Stimulated activated naive CD4-positive, alpha-beta T cell treated with Interleukin-2 at 50 U/mL for 16 hours (primary cell): Measurements from ENCODE around the gene MANBA.
"Not testable (repeated sequence)": the region's sequence is repeated elsewhere in the genome, so short reads cannot be mapped to it uniquely, and the experiment has no call there.

Source experiments
- DNase-seq: peaks from one replicate; lab custom pipeline; 2025; lab: John Stamatoyannopoulos, UW

The MANBA gene

DNA sequence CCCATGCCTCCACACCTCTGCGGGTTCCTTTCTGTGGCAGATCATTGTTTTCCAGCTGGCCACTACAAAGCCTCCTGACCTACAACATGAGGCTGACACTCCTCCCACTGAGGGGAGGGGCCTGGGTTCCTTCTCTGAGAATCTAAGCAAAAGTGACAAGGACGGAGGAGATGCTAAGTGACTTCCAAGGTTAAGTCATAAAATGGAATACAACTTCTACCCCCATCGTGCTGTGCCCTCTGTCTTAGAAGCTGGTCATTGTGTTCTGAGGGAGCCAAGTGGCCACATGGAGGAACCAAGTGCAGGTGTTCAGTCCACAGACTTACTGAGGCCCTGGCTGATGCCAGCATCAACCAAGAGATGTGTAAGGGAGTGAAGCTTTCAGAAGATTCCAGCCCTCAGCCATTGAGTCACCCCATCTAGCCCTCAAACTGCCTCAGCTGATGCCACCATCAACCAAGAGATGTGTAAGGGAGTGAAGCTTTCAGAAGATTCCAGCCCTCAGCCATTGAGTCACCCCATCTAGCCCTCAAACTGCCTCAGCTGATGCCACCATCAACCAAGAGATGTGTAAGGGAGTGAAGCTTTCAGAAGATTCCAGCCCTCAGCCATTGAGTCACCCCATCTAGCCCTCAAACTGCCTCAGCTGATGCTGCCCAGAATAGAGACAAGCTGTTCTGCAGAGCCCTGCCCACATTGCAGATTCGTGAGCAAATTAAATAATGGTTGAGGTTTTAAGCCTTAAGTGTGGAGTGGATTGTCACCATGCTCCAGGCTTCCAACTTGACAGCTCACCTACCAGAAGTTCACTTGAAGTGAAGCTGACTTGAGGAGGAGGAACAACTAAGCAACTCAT lies 140.8 kb downstream of the MANBA start:
- not testable (repeated sequence) for DNase-seq

DNA sequence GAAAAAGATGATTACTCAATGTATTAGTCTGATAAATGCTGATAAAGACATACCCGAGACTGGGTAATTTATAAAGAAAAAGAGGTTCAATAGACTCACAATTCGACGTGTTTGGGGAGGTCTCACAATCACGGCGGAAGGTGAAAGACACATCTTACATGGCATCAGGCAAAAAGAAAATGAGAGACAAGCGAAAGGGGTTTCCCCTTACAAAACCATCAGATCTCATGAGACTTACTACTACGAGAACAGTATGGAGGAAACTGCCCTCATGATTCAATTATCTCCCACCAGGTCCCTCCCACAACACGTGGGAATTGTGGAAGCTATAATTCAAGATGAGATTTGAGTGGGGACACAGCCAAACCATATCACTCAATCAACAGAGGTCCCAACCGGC lies 141.7 kb downstream of the MANBA start:
- DNase-seq = not testable (repeated sequence)

DNA sequence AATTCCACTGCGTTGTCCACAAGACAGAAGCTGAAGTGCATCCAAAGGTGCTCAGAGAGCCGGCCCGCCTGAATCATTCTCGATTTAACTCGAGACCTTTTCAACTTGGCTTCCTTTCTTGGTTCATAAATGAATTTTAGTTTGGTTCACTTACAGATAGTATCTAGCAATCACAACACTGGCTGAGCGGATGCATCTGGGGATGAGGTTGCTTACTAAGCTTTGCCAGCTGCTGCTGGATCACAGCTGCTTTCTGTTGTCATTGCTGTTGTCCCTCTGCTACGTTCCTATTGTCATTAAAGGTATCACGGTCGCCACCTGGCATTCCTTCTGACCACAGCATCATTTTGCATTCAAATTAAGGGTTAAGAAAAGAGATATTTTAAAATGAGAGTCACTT lies 144.1 kb downstream of the MANBA start:
- DNase-seq = no peak

DNA sequence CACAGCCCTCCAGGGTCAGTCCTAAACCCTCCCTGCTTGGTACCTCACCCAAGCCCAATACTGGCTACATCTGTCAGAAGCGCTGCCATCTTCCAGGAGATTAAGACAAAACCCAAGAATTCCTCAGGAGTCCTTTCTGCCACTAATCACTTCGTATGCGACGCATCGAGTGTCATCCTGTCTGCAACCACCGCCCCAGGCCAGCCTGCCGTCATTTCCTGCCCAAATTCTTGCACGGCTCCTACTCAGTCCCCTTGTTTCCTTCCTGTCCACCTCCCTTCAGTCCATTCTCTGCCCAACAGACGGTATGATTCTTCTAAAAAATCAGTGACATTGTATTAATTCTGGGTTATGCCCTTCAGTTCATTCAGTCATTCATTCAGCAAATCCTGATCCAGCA lies 146.0 kb downstream of the MANBA start:
- no peak for DNase-seq

- peak; percentile 37 for DNase-seq
Measured at GRCh38 chr4:102612824-102613366, 147.9 kb downstream of the MANBA start.

DNA sequence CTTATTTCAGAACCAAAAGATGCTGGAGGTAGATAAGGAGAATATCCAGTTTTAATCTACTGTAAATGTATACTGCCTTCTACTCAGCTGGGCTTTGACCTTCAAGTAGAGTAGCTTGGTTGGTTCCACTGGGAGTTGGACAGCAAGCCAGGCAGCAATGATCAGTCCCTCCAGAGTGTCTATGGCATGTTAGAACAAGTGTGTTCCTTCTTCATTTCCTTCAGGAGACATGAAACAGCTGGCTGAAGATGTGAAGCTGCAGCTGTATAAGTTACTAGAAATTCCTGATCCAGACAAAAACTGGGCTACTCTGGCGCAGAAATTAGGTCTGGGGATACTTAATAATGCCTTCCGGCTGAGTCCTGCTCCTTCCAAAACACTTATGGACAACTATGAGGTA lies 148.6 kb downstream of the MANBA start:
- no peak for DNase-seq

DNA sequence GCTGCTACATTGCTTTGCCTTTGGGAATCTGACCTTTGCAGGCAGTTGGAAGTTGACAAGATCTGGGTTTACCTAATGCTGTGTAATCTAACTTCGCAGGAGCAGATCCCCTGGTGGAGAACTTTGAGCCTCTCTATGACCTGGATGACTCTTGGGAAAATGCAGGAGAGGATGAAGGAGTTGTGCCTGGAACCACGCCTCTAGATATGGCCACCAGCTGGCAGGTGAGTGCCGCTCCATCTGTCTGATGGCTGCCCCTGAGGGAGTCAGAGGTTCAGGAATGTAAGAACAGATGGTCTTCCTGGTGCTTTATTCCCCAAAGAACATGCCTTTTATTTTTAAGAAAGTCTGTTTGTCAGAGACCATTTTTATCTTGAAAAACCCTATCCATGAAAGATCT lies 150.3 kb downstream of the MANBA start:
- no peak for DNase-seq

DNA sequence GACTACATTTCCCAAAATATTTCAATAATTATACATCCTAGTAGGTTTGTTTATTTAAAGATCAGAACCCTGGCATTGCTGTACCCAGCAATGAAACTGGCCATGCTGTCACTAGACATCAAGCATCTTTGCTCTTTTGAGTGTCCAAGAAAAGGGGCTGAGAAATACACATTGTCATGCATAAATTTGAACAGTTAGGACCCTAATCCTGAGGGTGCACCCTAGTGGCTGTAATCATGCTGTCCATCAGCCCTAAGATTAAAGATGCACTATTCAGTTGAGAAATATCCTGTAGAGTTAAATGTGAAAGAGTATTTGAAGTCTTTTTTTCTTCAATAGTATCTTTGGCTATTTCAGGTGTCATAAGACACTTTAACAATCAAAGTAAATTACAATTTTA lies 150.8 kb downstream of the MANBA start:
- DNase-seq = no peak

DNA sequence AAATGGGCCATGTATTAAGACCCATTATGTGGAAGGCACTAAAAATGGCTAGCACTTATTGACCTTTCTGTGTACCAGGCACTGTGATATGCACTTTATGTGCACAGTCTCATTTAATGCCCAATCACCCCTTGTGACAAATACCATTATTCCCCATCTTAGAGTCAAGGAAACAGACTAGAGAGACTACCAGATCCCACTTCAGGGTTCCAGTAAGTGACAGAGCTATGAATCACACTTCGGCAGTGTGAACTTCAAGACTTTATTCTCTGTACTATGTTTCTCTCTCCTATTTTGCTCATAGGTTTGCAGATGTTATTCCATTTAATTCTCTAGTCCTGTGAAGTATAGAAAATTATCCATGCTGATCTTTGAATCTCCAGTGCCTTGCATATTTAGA lies 152.6 kb downstream of the MANBA start:
- no peak for DNase-seq

- no peak for DNase-seq
Measured at GRCh38 chr4:102606846-102607450, 153.8 kb downstream of the MANBA start.

GRCh38 chr4:102606261-102606660 lies 154.5 kb downstream of the MANBA start:
- DNase-seq = no peak

DNA sequence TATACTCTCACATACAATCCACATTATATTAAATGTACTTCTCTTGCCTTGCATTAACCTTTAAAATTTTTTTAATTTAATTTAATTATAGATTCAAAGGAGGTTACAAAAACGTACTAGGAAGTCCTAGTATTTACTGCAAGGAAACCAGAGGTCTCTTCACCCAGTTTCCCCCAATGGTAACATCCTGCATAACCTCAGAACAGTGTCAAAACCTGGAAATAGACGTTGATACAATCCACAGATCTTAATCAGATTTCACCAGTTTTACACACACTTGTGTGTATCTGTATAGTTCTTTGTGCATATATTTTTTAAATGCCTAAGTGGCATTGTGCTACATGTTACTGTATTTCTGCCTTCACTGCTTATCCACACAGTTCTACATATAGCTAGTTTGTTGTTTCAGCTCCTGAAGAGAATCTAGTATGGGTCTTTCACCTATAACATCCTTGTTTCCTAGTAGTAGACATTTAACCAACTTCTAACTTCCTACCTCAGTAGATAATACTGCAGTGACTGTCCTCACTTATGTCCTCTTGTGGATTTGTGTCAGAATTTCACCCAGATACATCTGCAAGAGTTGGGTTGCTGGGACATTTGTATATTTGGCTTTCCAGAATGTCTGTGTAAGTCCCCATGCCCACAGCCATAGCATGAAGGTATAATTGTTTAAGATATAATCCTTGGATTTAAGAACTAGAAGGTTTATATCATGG lies 156.4 kb downstream of the MANBA start:
- no peak for DNase-seq

DNA sequence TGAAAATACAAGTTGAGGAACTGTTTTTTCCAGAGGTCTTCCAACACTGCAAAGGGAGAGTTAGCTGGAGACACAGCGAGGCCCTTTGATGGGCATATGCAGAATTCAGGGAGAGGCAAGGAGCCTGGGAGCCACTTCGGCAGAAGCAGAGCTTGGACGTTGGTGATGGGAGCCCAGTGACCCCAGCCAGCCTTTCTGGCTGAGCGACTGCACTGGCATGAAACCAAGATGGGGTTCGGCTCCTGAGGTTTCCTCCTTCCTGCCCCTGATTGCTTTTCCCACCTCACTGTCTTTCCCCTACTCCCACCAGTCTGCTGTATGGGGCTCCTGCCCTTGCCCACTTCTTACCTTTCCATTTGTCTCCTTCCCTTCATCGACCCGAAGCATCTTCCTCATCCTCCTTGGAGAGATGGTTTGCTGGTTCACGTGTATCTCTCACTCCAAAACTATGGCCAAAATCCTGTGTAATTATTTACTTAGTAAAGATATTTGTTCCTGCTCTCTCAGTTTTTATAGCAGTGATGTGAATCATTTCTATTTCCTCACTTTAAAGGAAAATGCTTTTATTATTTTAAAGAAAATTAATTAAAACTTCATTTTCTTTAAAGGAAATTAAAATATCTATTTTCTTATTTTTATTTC lies 159.1 kb downstream of the MANBA start:
- DNase-seq = no peak

- DNase-seq = no peak
Measured at GRCh38 chr4:102600689-102601088, 160.1 kb downstream of the MANBA start.

DNA sequence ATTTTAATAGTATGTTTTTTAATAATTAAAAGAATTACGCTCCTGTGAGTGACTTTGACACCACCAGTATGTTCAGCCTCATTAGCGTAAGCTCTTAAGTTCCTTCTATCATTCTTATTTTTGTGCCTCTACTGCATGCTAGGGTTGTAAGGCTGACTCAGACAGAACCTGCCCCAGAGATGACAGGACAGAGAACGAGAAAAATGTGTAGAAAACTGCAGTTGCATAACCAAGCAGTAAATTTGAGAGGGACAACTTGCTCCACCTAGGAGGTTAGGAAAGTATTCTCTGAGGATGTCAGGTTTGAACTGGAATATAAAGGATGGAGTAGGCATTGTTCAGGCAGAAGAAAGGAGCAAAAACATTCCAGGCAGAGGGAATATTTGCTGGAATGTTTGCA lies 160.9 kb downstream of the MANBA start:
- DNase-seq = no peak

- no peak for DNase-seq
Measured at GRCh38 chr4:102599455-102599854, 161.3 kb downstream of the MANBA start.

GRCh38 chr4:102598762-102599374 lies 161.9 kb downstream of the MANBA start:
- DNase-seq = peak; percentile 21

GRCh38 chr4:102598086-102598761 lies 162.5 kb downstream of the MANBA start:
- DNase-seq = no peak

- DNase-seq = no peak
Measured at GRCh38 chr4:102596532-102596931, 164.2 kb downstream of the MANBA start.

DNA sequence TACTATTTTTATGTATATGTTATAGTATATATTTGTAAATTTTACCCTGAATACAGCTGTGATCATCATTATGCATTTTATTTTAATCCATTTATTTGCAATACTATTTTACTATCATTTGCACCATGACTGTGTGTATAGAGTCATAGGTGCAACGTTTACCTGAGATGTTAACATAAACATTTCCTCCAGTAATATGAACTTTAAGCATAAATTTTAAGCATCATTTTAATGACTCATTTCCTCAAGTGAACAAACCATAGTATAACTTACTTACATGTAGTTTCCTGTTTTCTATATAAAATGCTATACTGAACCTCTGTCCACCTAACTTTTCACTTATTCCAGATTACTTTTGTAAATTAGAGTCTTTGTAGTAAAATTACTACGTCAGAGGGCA lies 166.8 kb downstream of the MANBA start:
- DNase-seq = no peak

- no peak for DNase-seq
Measured at GRCh38 chr4:102593147-102593546, 167.6 kb downstream of the MANBA start.
